Measurements from ENCODE around the gene ZNF652.

- TF ChIP-seq CTCF (conservative IDR thresholded peaks at IDR 0.05 in 1 of 2, IDR thresholded peaks at IDR 0.05 in 1 of 2; ENCODE audit: low read depth in 1 of 2, low read length in 2 of 2) (no peak), EZH2 (IDR thresholded peaks at IDR 0.05; ENCODE audit: low read length, missing control alignments) (no peak)
These were observed 23.2 kb downstream of the ZNF652 start for GRCh38 chr17:49338883-49339282.
